Measurements from ENCODE around the gene VRK3. TPM values are rescaled to one million over a fixed set of nuclear protein-coding genes. Genes with fewer than 3 reads are reported as not detected.

The VRK3 gene
- total and polyA plus RNA-seq, 2 donors (not counting 3 experiments of a cell fraction or from before 2014, with no cell fraction given) = 20.4 to 36.0 TPM

- intact Hi-C loops (cut with micrococcal nuclease) = loop anchor here (1.0 kb wide), 1 partner anchor 40 kb away; no protein-coding TSS in a partner anchor
- Histone ChIP-seq H3K4me1 (ENCODE audit: control insufficient read depth, extremely low read depth, insufficient read depth, low read length) (peaks cover 10% of the 10 kb centered on the region), H3K4me2 (ENCODE audit: insufficient read depth, low read length) (peak overlapping the region; percentile 16), H3K27me3 (ENCODE audit: control insufficient read depth in 2 of 2, insufficient read depth in 2 of 2, low read length in 2 of 2) (no peaks in the 10 kb centered on the region), H3K27ac (ENCODE audit: insufficient read depth, low read depth, low read length) (no peak overlapping the region), H2AFZ (ENCODE audit: low read depth, low read length) (peak overlapping the region; percentile 15), H3K79me2 (ENCODE audit: control insufficient read depth, insufficient read depth, low read length) (peaks cover 33% of the 10 kb centered on the region), H3K9ac (replicated peaks; ENCODE audit: extremely low read depth, insufficient read depth, low read length) (no peak overlapping the region), H3K4me3 (replicated peaks in 1 of 3; ENCODE audit: insufficient read depth in 1 of 3, low read depth in 1 of 3, low read length in 3 of 3) (peak overlapping the region; percentile 6 to 37 (median 31)), H3K9me1 (replicated peaks; ENCODE audit: control insufficient read depth, extremely low read depth, insufficient read depth, low read length) (no peaks in the 10 kb centered on the region), H4K20me1 (replicated peaks; ENCODE audit: control insufficient read depth, extremely low read depth, insufficient read depth, low read length) (no peaks in the 10 kb centered on the region), H3K9me3 (replicated peaks; ENCODE audit: control insufficient read depth, insufficient read depth, low read length) (no peaks in the 10 kb centered on the region), H3K36me3 (ENCODE audit: control insufficient read depth in 2 of 2, extremely low read depth in 1 of 2, insufficient read depth in 2 of 2, low read length in 2 of 2) (peaks cover 3 to 4% of the 10 kb centered on the region in 2 experiments)
- FAIRE-seq (peak; percentile 43), DNase-seq (ENCODE audit: low read depth, low spot score) (no peak)
- dilution Hi-C loops (cut with MboI; ENCODE audit: extremely low pct_ligation_motif_present, low sequenced_read_pairs) = no loop called here
- CTCF ChIA-PET = interaction anchor here (1.0 kb wide), 1 partner anchor 206 kb away, joined by 3 read pairs; no protein-coding TSS in a partner anchor
- POLR2A ChIA-PET = interaction anchor here (1.0 kb wide), 2 partner anchors 40 to 53 kb away, joined by 3 read pairs; partner anchors contain the start of gene AKT1S1
- TF ChIP-seq POLR2A (IDR thresholded peaks at IDR 0.05; ENCODE audit: low read depth, low read length) = no peak
- TF ChIP-seq EZH2 (IDR thresholded peaks at IDR 0.05; ENCODE audit: borderline replicate concordance, low read depth, low read length, severe bottlenecking) = no peak
- TF ChIP-seq POLR2AphosphoS5 (IDR thresholded peaks at IDR 0.05; ENCODE audit: insufficient read depth, low read depth, low read length) = no peak
- TF ChIP-seq FOS (IDR thresholded peaks at IDR 0.05; ENCODE audit: borderline replicate concordance, insufficient read depth, low read length) = no peak
- no peak for TF ChIP-seq MYC (IDR thresholded peaks at IDR 0.05; ENCODE audit: low read depth, low read length)
- TF ChIP-seq, protein P1, sequence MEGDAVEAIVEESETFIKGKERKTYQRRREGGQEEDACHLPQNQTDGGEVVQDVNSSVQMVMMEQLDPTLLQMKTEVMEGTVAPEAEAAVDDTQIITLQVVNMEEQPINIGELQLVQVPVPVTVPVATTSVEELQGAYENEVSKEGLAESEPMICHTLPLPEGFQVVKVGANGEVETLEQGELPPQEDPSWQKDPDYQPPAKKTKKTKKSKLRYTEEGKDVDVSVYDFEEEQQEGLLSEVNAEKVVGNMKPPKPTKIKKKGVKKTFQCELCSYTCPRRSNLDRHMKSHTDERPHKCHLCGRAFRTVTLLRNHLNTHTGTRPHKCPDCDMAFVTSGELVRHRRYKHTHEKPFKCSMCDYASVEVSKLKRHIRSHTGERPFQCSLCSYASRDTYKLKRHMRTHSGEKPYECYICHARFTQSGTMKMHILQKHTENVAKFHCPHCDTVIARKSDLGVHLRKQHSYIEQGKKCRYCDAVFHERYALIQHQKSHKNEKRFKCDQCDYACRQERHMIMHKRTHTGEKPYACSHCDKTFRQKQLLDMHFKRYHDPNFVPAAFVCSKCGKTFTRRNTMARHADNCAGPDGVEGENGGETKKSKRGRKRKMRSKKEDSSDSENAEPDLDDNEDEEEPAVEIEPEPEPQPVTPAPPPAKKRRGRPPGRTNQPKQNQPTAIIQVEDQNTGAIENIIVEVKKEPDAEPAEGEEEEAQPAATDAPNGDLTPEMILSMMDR (IDR thresholded peaks at IDR 0.05; ENCODE audit: extremely low read depth in 1 of 2, insufficient read depth in 1 of 2, low read depth in 1 of 2, low read length in 2 of 2) = no peak
- no peak for TF ChIP-seq GATA2 (IDR thresholded peaks at IDR 0.05; ENCODE audit: insufficient read depth, insufficient read length, low read depth, low read length)
- TF ChIP-seq, protein P2, sequence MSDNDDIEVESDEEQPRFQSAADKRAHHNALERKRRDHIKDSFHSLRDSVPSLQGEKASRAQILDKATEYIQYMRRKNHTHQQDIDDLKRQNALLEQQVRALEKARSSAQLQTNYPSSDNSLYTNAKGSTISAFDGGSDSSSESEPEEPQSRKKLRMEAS (IDR thresholded peaks at IDR 0.05; ENCODE audit: insufficient read depth, insufficient read length) = no peak
- no TSS peak for BruUV-seq (replicated peaks)
These were observed 94.6 kb downstream of the VRK3 start for GRCh38 chr19:49930483-49931011.

All from endothelial cell of umbilical vein (primary cell).